LNCaP clone FGC (cell line): ENCODE data around the gene IQCE.
"Not testable (repeated sequence)": the region's sequence is repeated elsewhere in the genome, so short reads cannot be mapped to it uniquely, and the experiment has no call there.

Experiments
- DNase-seq: peaks from one replicate; pipeline ENCODE4 v3.0.0-alpha.2; 2011; ENCODE audit warnings: low read depth
- H3K4me3 ChIP-seq: 2 replicates; pipeline ENCODE4 v1.5.1; 2011; ENCODE audit warnings: mild to moderate bottlenecking, low read depth, low read length, control low read depth
- TF ChIP-seq, protein P1 (sequence below): IDR thresholded peaks from 2 replicates; pipeline ENCODE4 v1.5.1; 2012; ENCODE audit warnings: mild to moderate bottlenecking; ENCODE audit not compliant: control insufficient read depth, insufficient read depth; ENCODE audit errors: extremely low read depth

IQCE gene

GRCh38 chr7:2607923-2608904 is 49.4 kb downstream of the IQCE start:
- no peak overlapping the region for H3K4me3 ChIP-seq
- TF ChIP-seq, protein P1, sequence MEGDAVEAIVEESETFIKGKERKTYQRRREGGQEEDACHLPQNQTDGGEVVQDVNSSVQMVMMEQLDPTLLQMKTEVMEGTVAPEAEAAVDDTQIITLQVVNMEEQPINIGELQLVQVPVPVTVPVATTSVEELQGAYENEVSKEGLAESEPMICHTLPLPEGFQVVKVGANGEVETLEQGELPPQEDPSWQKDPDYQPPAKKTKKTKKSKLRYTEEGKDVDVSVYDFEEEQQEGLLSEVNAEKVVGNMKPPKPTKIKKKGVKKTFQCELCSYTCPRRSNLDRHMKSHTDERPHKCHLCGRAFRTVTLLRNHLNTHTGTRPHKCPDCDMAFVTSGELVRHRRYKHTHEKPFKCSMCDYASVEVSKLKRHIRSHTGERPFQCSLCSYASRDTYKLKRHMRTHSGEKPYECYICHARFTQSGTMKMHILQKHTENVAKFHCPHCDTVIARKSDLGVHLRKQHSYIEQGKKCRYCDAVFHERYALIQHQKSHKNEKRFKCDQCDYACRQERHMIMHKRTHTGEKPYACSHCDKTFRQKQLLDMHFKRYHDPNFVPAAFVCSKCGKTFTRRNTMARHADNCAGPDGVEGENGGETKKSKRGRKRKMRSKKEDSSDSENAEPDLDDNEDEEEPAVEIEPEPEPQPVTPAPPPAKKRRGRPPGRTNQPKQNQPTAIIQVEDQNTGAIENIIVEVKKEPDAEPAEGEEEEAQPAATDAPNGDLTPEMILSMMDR, result no peak
- no peak for DNase-seq

DNA sequence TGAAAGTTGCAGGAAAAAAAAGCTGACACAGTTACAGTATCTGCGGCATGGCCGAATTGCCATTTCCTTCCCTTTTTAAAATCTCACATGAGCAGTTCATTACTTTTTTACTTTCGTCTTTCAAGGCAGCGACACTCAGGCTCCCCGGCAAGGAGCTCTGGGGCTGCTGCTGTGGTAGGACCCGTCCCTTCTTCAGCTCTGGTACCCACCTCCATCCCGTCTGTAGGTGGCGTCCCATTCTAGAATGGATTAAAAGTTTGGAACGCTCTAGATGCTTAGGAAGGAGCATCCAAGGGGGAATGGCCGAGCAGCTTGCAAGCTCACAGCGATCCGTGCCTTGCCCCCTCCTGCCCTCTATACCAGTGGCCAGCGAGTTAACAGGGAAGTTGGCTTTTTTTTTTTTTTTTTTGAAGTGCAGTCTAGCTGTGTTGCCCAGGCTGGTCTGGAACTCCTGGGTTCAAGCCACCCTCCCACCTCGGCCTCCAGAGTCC is 50.2 kb downstream of the IQCE start:
- DNase-seq, result no peak
- TF ChIP-seq, protein P1, result peak; percentile 25; the same call in 1 of the 2 replicates
- no peak overlapping the region for H3K4me3 ChIP-seq

- H3K4me3 ChIP-seq, DNase-seq: not testable (repeated sequence)
These were observed 50.9 kb downstream of the IQCE start for GRCh38 chr7:2609646-2610045.

DNA sequence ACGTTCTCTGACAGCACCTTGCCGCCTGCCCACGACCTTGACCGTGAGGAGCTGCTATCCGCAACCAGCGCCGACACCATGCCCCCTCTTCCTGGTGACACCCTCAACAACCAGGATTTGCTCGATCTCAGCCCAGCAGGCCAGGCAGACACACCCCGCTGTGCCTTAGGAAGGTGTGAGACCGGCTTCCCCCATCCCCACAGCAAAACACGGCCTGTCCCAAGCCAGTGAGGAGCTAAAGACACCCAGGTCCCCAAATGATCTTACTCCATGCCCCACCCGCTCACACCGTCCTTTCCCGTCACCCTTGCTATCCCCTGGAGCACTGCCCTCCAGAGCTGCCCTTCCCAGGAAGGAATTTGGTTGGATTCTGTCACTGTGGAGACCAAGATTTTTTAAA is 51.7 kb downstream of the IQCE start:
- no peak overlapping the region for H3K4me3 ChIP-seq
- TF ChIP-seq, protein P1, result no peak
- DNase-seq, result no peak

GRCh38 chr7:2610898-2611297 is 52.1 kb downstream of the IQCE start:
- H3K4me3 ChIP-seq, result no peak overlapping the region
- TF ChIP-seq, protein P1, result no peak
- DNase-seq, result no peak

DNA sequence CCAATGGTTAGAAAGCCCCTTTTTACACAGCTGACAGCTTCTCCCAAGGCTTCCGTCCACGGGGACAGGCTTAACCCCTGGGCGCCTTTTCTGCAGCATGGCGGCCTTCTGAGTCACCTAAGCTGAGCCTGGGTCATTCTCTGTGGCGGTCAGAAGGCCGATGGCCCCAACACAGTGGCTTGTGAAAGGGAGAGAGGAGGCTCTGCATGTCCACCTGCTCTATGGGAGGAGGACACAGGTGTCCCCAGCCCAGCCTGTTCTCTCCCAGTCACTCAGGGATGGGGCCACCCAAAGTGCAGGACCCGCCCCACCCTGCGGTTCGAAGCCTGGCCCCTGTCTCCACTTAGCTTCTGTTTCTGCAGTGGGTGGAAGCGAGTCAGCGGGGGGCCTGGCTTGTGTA is 52.6 kb downstream of the IQCE start:
- DNase-seq, result no peak
- TF ChIP-seq, protein P1, result no peak
- no peak overlapping the region for H3K4me3 ChIP-seq

GRCh38 chr7:2611922-2612321 is 53.1 kb downstream of the IQCE start:
- DNase-seq, result no peak
- no peak overlapping the region for H3K4me3 ChIP-seq
- TF ChIP-seq, protein P1, result no peak
